Breast epithelium (tissue), 3 donors: ENCODE data around the gene CYTIP.

Experiments
- CTCF ChIP-seq, 3 donors: fragments of 450-650 bp; IDR thresholded peaks; one replicate each; pipeline ENCODE4 v1.5.1; 2016 to 2017; ENCODE audit warnings: antibody characterized with exemption in 3 of 3, mild to moderate bottlenecking in 3 of 3, moderate library complexity in 3 of 3
- POLR2A ChIP-seq: fragments of 450-650 bp; IDR thresholded peaks from one replicate; pipeline ENCODE4 v1.6.1; 2016; ENCODE audit warnings: antibody characterized with exemption, mild to moderate bottlenecking, moderate library complexity
- POLR2AphosphoS5 ChIP-seq, 3 donors: sonication (generic); formaldehyde crosslinking; IDR thresholded peaks; one replicate each; pipeline ENCODE4 v1.6.1; 2017; ENCODE audit warnings: antibody characterized with exemption in 3 of 3

GRCh38 chr2:157460384-157460837, 16.5 kb upstream of the CYTIP start:
- TF ChIP-seq CTCF (IDR thresholded peaks at IDR 0.05) (no peak), POLR2A (no peak), POLR2AphosphoS5 (IDR thresholded peaks at IDR 0.05) (no peak)
